Mononuclear cell (primary cell): ENCODE data around the gene FSD1. TPM values are rescaled to one million over a fixed set of nuclear protein-coding genes. Genes with fewer than 3 reads are reported as not detected.
A peak's percentile ranks its signal among the peaks of the same experiment; 100 is the strongest.
"Not testable (repeated sequence)": the region's sequence is repeated elsewhere in the genome, so short reads cannot be mapped to it uniquely, and the experiment has no call there.

Source experiments
- H3K27me3 ChIP-seq: 2 replicates; pipeline ENCODE4 v1.6.0; 2011; ENCODE audit warnings: low read length, control low read depth; ENCODE audit not compliant: insufficient read depth
- H3K4me1 ChIP-seq: 2 replicates; pipeline ENCODE4 v1.5.1; 2011; ENCODE audit warnings: mild to moderate bottlenecking, low read length, control low read depth; ENCODE audit not compliant: insufficient read depth
- H3K4me3 ChIP-seq: 2 replicates; pipeline ENCODE4 v1.5.1; 2011; ENCODE audit warnings: mild to moderate bottlenecking, low read length, moderate library complexity
- H3K9me3 ChIP-seq: 2 replicates; pipeline ENCODE4 v1.5.1; 2011; ENCODE audit warnings: low read depth, mild to moderate bottlenecking, control low read depth, low read length
- total RNA-seq: library from RNA; depleted of rRNA; stranded (reverse); fragments of >200 nt; gene quantifications from one replicate; pipeline ENCODE4 v1.2.3, GENCODE V29; 2012

Gene FSD1
- total RNA-seq, 1 donor: 0.73 TPM

GRCh38 chr19:4322942-4323665, 18.7 kb downstream of the FSD1 start:
- no peak overlapping the region for H3K4me3 ChIP-seq
- peaks cover 6% of the 10 kb centered on the region for H3K9me3 ChIP-seq
- peaks cover 17% of the 10 kb centered on the region for H3K4me1 ChIP-seq
- peaks cover 6% of the 10 kb centered on the region for H3K27me3 ChIP-seq

GRCh38 chr19:4323692-4324091, 19.3 kb downstream of the FSD1 start:
- Histone ChIP-seq H3K4me1 (peaks cover 20% of the 10 kb centered on the region), H3K27me3 (peaks cover 6% of the 10 kb centered on the region), H3K9me3 (peaks cover 6% of the 10 kb centered on the region), H3K4me3 (no peak overlapping the region)

- H3K4me1 ChIP-seq: peaks cover 22% of the 10 kb centered on the region
- peaks cover 6% of the 10 kb centered on the region for H3K27me3 ChIP-seq
- peaks cover 6% of the 10 kb centered on the region for H3K9me3 ChIP-seq
- H3K4me3 ChIP-seq: no peak overlapping the region
Observed at GRCh38 chr19:4324228-4324627, 19.8 kb downstream of the FSD1 start.

GRCh38 chr19:4326215-4326836, 21.9 kb downstream of the FSD1 start:
- Histone ChIP-seq H3K4me3 (no peak overlapping the region), H3K9me3 (no peaks in the 10 kb centered on the region), H3K27me3 (peaks cover 6% of the 10 kb centered on the region), H3K4me1 (peaks cover 23% of the 10 kb centered on the region)

GRCh38 chr19:4326837-4327251, 22.4 kb downstream of the FSD1 start:
- peaks cover 23% of the 10 kb centered on the region for H3K4me1 ChIP-seq
- peaks cover 6% of the 10 kb centered on the region for H3K27me3 ChIP-seq
- no peaks in the 10 kb centered on the region for H3K9me3 ChIP-seq
- no peak overlapping the region for H3K4me3 ChIP-seq

- Histone ChIP-seq H3K27me3 (peaks cover 6% of the 10 kb centered on the region), H3K4me3 (peak overlapping the region; percentile 29), H3K4me1 (peaks cover 23% of the 10 kb centered on the region), H3K9me3 (no peaks in the 10 kb centered on the region)
Observed at GRCh38 chr19:4327252-4327876, 23.0 kb downstream of the FSD1 start.

- Histone ChIP-seq H3K9me3 (no peaks in the 10 kb centered on the region), H3K4me3 (peak overlapping the region; percentile 29), H3K4me1 (peaks cover 23% of the 10 kb centered on the region), H3K27me3 (peaks cover 6% of the 10 kb centered on the region)
Observed at GRCh38 chr19:4327877-4328242, 23.5 kb downstream of the FSD1 start.

GRCh38 chr19:4328243-4328990, 24.0 kb downstream of the FSD1 start:
- peak overlapping the region; percentile 29 for H3K4me3 ChIP-seq
- H3K27me3 ChIP-seq: peaks cover 6% of the 10 kb centered on the region
- no peaks in the 10 kb centered on the region for H3K9me3 ChIP-seq
- H3K4me1 ChIP-seq: peaks cover 23% of the 10 kb centered on the region

GRCh38 chr19:4328991-4329681, 24.7 kb downstream of the FSD1 start:
- H3K9me3 ChIP-seq, H3K27me3 ChIP-seq: not testable (repeated sequence)

GRCh38 chr19:4329858-4330257, 25.5 kb downstream of the FSD1 start:
- Histone ChIP-seq H3K27me3 (peaks cover 6% of the 10 kb centered on the region), H3K4me3 (no peak overlapping the region), H3K4me1 (peaks cover 23% of the 10 kb centered on the region), H3K9me3 (no peaks in the 10 kb centered on the region)

More at GRCh38 chr19:4328991-4329681, 24.7 kb downstream of the FSD1 start:
- H3K4me1 ChIP-seq: peaks cover 23% of the 10 kb centered on the region
- peak overlapping the region; percentile 29 for H3K4me3 ChIP-seq

- peaks cover 14% of the 10 kb centered on the region for H3K4me1 ChIP-seq
- H3K4me3 ChIP-seq: no peak overlapping the region
- no peaks in the 10 kb centered on the region for H3K9me3 ChIP-seq
- no peaks in the 10 kb centered on the region for H3K27me3 ChIP-seq
Observed at GRCh38 chr19:4334929-4335570, 30.7 kb downstream of the FSD1 start.

GRCh38 chr19:4337906-4338440, 33.6 kb downstream of the FSD1 start:
- Histone ChIP-seq H3K4me3 (peak overlapping the region; percentile 26), H3K9me3 (no peaks in the 10 kb centered on the region), H3K4me1 (peaks cover 21% of the 10 kb centered on the region), H3K27me3 (no peaks in the 10 kb centered on the region)

GRCh38 chr19:4338441-4339355, 34.3 kb downstream of the FSD1 start, which contains the start of gene STAP2:
Gene STAP2 (minus strand): TSS chr19:4338827. CDS start chr19:4338753, 74 bp downstream.
- Histone ChIP-seq H3K9me3 (no peaks in the 10 kb centered on the region), H3K4me3 (peak within 1 kb of the TSS; percentile 26), H3K4me1 (peaks cover 21% of the 10 kb centered on the region), H3K27me3 (no peaks in the 10 kb centered on the region)
